Measurements from ENCODE around the gene TSEN2. TPM values are rescaled to one million over a fixed set of nuclear protein-coding genes. Genes with fewer than 3 reads are reported as not detected.

TSEN2 gene
- total and polyA plus RNA-seq, 2 of the 13 experiments (the other 11 are each of a cell fraction or from before 2014, with no cell fraction given) = 11.0 to 17.3 TPM

- TF ChIP-seq, protein P1, sequence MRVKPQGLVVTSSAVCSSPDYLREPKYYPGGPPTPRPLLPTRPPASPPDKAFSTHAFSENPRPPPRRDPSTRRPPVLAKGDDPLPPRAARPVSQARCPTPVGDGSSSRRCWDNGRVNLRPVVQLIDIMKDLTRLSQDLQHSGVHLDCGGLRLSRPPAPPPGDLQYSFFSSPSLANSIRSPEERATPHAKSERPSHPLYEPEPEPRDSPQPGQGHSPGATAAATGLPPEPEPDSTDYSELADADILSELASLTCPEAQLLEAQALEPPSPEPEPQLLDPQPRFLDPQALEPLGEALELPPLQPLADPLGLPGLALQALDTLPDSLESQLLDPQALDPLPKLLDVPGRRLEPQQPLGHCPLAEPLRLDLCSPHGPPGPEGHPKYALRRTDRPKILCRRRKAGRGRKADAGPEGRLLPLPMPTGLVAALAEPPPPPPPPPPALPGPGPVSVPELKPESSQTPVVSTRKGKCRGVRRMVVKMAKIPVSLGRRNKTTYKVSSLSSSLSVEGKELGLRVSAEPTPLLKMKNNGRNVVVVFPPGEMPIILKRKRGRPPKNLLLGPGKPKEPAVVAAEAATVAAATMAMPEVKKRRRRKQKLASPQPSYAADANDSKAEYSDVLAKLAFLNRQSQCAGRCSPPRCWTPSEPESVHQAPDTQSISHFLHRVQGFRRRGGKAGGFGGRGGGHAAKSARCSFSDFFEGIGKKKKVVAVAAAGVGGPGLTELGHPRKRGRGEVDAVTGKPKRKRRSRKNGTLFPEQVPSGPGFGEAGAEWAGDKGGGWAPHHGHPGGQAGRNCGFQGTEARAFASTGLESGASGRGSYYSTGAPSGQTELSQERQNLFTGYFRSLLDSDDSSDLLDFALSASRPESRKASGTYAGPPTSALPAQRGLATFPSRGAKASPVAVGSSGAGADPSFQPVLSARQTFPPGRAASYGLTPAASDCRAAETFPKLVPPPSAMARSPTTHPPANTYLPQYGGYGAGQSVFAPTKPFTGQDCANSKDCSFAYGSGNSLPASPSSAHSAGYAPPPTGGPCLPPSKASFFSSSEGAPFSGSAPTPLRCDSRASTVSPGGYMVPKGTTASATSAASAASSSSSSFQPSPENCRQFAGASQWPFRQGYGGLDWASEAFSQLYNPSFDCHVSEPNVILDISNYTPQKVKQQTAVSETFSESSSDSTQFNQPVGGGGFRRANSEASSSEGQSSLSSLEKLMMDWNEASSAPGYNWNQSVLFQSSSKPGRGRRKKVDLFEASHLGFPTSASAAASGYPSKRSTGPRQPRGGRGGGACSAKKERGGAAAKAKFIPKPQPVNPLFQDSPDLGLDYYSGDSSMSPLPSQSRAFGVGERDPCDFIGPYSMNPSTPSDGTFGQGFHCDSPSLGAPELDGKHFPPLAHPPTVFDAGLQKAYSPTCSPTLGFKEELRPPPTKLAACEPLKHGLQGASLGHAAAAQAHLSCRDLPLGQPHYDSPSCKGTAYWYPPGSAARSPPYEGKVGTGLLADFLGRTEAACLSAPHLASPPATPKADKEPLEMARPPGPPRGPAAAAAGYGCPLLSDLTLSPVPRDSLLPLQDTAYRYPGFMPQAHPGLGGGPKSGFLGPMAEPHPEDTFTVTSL (CRISPR knock-in tag; IDR thresholded peaks at IDR 0.05; ENCODE audit: borderline replicate concordance) = no peak; the same call in 1 of the 2 replicates
- TF ChIP-seq, protein P2, sequence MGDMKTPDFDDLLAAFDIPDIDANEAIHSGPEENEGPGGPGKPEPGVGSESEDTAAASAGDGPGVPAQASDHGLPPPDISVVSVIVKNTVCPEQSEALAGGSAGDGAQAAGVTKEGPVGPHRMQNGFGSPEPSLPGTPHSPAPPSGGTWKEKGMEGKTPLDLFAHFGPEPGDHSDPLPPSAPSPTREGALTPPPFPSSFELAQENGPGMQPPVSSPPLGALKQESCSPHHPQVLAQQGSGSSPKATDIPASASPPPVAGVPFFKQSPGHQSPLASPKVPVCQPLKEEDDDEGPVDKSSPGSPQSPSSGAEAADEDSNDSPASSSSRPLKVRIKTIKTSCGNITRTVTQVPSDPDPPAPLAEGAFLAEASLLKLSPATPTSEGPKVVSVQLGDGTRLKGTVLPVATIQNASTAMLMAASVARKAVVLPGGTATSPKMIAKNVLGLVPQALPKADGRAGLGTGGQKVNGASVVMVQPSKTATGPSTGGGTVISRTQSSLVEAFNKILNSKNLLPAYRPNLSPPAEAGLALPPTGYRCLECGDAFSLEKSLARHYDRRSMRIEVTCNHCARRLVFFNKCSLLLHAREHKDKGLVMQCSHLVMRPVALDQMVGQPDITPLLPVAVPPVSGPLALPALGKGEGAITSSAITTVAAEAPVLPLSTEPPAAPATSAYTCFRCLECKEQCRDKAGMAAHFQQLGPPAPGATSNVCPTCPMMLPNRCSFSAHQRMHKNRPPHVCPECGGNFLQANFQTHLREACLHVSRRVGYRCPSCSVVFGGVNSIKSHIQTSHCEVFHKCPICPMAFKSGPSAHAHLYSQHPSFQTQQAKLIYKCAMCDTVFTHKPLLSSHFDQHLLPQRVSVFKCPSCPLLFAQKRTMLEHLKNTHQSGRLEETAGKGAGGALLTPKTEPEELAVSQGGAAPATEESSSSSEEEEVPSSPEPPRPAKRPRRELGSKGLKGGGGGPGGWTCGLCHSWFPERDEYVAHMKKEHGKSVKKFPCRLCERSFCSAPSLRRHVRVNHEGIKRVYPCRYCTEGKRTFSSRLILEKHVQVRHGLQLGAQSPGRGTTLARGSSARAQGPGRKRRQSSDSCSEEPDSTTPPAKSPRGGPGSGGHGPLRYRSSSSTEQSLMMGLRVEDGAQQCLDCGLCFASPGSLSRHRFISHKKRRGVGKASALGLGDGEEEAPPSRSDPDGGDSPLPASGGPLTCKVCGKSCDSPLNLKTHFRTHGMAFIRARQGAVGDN (CRISPR knock-in tag; IDR thresholded peaks at IDR 0.05) = peak; percentile 93
- peak; percentile 96 for TF ChIP-seq KLF12 (CRISPR knock-in tag; IDR thresholded peaks at IDR 0.05; ENCODE audit: borderline replicate concordance)
- TF ChIP-seq, protein P3, sequence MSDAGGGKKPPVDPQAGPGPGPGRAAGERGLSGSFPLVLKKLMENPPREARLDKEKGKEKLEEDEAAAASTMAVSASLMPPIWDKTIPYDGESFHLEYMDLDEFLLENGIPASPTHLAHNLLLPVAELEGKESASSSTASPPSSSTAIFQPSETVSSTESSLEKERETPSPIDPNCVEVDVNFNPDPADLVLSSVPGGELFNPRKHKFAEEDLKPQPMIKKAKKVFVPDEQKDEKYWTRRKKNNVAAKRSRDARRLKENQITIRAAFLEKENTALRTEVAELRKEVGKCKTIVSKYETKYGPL (CRISPR knock-in tag; IDR thresholded peaks at IDR 0.05) = no peak
- TF ChIP-seq SKI (IDR thresholded peaks at IDR 0.05; ENCODE audit: partially characterized antibody) = peak; percentile 62
- TF ChIP-seq YY1 (IDR thresholded peaks at IDR 0.05; ENCODE audit: insufficient read depth, insufficient replicate concordance, low read depth, low read length) = peak; percentile 89
- no peak for TF ChIP-seq NFIB (CRISPR knock-in tag; IDR thresholded peaks at IDR 0.05; ENCODE audit: borderline replicate concordance)
- TF ChIP-seq TFDP1 (CRISPR knock-in tag; IDR thresholded peaks at IDR 0.05; ENCODE audit: borderline replicate concordance) = peak; percentile 58; the same call in 1 of the 2 replicates
- TF ChIP-seq, protein P4, sequence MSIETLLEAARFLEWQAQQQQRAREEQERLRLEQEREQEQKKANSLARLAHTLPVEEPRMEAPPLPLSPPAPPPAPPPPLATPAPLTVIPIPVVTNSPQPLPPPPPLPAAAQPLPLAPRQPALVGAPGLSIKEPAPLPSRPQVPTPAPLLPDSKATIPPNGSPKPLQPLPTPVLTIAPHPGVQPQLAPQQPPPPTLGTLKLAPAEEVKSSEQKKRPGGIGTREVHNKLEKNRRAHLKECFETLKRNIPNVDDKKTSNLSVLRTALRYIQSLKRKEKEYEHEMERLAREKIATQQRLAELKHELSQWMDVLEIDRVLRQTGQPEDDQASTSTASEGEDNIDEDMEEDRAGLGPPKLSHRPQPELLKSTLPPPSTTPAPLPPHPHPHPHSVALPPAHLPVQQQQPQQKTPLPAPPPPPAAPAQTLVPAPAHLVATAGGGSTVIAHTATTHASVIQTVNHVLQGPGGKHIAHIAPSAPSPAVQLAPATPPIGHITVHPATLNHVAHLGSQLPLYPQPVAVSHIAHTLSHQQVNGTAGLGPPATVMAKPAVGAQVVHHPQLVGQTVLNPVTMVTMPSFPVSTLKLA (IDR thresholded peaks at IDR 0.05) = 0 out of 2 replicates have a peak, but pooled peaks have one; percentile 1
- TF ChIP-seq ZNF879 (CRISPR knock-in tag; IDR thresholded peaks at IDR 0.05) = 0 out of 2 replicates have a peak, but pooled peaks have one; percentile 13
- no peak for TF ChIP-seq ATF6 (CRISPR knock-in tag; conservative IDR thresholded peaks at IDR 0.05)
Measured at GRCh38 chr3:12556690-12557472, 72.6 kb downstream of the TSEN2 start, which contains the start of gene MKRN2 (continued).
